HG03139 (cell line): ENCODE measurements around the gene SCYGR4.

Source experiments
- ATAC-seq: cut with Tn5 transposase; IDR thresholded peaks from one replicate; pipeline ENCODE4 v1.9.1; 2021; ENCODE audit not compliant: unreplicated experiment

SCYGR4 gene

DNA sequence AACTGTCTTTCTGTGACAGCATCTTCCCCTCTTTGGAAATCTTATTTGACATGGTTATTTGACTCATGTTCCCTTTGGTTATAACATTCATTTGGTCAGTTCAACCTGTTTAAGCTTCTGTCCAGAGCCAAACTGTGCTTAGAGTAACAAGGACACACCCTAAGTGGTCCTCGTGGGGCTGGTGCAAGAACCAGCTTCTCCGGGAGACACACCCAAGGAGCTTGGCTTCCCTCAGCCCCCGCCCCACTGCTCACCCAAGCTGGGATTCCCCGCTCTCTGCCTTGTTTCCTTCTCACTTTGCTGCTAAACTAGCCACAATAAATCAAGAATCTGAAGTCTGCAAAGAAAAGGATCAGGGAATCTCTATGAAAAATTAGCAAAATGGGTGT, 4.0 kb upstream of the SCYGR4 start:
- no peak for ATAC-seq

DNA sequence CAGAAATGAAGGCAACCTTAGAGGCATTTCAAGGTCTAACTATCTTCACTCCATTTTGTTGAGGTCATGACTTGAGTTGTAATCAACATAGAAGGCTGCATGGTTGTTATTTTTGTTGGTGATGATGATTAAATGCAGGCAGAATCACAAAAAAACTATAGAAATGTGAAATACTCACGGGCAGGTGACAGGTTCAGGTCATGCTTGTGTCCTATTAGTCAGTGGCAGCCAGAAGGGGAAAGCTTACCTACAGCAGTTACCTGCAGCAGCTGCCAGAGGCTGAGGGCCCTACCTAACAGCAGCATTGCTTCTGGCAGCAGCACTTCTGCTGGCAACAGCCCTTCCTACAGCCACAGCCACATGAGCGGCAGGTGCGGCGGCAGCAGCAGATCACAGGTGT, 3.1 kb upstream of the SCYGR4 start:
- no peak for ATAC-seq

DNA sequence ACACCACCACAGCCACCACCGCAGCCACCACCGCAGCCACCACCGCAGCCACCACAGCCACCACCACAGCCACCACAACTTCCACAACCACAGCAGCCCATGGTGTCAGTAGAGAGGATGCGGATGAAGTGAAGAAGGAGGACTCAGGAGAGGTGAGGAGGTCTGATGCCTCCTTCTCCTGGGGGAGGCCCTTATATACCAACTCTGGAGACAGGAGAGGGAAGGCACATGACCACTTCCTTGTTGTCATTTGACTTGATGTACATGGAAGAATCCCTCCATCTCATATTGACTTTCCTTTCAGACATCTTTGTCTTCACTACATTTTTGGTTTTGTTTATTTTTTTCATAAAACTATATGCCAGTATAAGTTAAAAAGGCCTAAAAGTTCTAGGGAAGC, 2.6 kb upstream of the SCYGR4 start, which contains the start of gene SCYGR3:
TSS of gene SCYGR3 (minus strand) at position 101 of the 400 bp plus-strand sequence. CDS start at position 101, 0 bp downstream.
- ATAC-seq = no peak

DNA sequence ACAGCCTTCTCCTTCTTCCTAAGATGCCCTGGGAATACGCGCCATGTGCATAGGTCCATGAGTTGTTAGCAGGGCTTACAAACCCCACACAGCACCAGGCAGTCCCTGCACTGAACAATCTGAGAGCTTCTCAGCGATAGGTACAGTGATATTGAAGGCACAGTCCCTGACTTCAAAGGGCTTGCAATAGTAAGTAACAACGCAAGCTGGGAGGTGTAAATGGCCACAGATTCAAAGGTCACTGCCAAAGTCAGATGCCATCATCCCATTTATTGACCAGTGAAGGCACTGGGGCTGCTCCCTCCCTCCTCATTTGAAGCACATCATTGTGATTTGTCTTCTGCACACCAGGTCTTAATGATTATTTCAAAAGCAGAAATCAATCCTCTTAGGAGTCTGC, 2.1 kb upstream of the SCYGR4 start:
- ATAC-seq = no peak

DNA sequence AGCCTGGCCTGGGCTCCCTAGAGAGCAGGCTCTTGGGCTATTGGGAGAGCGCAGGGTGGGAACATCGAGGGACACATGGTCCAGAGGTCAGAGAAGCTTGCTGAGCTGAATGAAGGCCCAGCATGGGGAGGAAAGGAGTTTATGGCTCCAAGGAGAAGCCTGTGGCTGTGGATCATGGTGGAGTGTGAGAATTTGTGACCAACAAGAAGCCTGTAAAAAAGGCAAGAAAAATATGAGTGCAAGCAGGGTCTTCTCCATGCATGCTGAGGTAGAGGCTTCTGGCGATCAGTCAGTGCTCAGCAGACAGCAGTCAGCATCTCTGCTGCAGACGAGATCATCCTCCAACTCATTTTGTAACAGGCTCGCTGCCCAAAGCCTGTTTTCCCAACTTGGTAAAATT, 1.4 kb upstream of the SCYGR4 start:
- no peak for ATAC-seq

DNA sequence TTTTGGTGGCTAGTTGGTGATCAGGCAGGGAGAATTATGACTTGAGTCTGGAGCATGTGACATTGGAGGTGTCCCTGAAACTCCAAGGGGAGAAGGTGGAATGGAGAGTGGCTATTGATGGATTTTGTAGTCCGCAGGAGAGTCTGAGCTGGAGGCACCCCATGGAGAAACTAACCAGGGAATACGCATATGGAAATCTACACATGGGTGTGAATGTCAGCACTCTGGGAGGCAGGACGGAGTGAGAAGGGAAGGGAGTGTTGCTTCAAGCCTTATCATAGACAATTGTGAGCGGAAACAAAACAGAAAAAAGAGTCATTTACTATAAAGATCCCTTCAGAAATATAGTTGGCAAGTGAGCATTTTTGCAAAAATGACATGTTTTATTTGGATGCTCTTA, 667 bp upstream of the SCYGR4 start:
- ATAC-seq = no peak

DNA sequence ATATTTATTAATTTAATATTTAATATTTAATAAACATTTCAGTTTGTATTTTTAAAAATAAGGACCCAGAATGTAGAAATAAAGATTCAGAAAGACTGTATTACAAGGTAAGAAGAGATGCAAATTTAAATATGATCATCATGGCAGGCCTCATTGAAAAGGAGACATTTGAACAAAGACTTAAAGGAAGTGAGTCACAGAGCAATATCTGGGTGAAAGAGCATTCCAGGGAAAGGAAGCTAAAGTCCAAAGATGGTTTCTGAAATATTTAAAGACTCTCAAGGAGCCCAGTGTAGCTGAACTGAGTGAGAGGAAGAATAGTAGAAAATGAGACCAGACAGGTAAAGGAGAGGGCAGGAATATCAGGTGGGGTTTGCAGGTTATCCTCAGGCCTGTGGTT, 5.9 kb downstream of the SCYGR4 start:
- ATAC-seq = no peak

DNA sequence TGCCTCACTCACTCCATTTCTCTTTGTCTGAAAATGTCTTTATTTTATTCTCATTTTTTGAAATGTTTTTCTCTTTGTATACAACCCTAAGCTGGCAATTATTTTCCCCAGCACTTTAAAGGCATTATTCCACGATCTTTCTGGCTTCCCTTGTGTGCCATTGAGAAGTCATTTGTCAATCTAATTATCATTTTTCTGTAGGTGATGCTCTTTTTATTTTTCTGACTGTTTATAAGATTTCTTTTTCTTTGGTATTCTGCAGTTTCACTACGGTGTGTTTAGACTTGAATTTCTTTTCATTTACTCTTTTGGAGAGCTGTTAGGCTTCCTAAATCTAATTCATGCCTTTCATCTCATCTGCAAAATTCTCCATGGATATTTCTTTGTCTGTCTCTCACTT, 8.1 kb downstream of the SCYGR4 start:
- no peak for ATAC-seq

DNA sequence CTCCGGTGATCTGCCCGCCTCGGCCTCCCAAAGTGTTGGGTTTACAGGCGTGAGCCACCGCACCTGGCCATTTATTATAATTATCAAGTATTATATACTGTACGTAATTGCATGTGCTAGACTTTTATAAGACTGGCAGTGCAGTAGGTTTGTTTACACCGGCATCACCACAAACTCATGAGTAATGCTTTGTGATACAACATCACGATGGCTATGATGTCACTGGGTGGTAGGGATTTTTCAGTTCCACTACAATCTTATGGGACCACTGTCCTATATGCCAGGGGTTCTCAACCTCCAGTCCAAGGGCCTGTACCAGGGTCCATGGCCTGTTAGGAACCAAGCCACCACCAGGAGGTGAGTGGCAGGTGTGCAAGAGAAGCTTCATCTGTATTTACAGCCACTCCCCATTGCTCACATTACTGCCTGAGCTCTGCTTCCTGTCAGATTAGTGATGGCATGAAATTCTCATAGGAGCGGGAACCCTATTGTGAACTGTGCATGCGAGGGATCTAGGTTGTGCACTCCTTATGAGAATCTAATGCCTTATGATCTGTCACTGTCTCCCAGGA, 9.4 kb downstream of the SCYGR4 start:
- ATAC-seq = no peak

DNA sequence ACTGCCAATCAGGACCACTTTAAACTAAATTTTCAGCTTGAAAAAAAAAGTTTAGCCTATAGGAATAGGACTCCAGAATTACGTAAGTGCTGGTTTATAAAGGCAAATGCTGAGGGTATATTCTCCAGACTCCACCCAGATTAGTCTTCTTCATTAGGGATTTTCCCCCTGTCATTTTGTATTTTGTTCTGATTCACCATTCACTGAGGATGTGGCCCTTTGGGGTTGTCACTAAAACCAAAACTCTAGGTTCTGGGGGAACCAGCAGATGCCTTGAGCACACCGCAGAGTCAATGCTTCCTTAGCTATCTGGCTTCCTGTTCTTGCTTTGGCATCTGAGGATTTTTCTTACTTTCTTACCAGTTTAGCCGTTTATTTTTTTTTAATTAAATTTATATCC, 10.5 kb downstream of the SCYGR4 start:
- peak; percentile 64 for ATAC-seq

DNA sequence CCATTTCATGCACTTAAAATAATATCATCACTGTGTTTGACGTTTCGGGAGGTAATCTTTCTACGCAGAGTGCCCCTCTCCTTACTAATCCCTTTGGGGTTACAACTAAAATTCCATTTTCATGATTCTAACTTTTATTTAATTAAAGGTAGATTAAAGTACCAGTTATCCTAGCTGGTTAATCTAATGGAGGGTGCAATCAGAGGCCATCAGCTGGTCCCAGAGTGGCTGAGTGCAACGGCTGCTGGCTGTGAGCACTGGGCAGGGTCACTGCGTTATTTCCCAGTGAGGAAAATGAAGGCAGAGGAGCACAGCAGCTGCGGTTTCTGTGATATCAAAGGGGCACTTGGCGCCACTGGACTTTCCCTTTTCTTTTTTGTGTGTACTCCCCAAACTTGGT, 12.1 kb downstream of the SCYGR4 start:
- ATAC-seq = no peak

DNA sequence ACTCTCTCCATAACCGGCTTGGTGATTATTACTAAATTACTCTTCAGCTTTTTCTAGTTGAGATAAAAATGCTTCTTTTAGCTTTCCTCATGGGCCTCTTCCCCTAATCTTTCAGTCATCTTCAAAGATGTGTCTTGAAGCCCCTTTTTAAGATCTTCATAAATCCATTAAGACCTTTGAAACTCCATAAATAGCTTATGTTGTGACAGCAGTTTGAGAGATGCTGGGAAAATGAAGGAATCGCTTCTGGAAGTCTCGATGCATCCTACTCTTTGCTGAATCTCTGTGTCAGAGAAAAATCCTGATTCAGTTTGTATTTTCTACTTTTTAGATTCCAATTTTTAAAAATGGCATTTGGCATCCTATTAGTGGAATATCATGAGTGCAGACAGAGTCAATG, 13.0 kb downstream of the SCYGR4 start:
- no peak for ATAC-seq

DNA sequence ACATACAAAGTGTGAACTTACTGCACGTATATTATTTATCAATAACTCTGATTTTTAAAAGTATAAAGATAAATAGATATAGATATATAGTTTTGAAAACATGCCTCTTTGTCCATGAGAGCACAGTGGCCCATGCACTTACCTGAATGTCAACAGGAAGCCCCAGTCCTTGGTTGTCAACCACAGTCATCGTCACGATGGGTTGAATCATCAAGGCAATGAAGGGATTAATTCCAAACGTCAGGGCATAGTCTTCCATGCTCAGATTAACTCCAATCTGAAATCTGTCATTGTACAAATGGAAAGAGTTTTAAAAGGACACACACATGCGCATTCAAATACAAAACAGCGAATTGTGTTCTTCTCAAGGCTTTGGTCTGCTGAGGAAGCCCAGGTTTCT, 15.5 kb downstream of the SCYGR4 start:
- ATAC-seq = no peak

DNA sequence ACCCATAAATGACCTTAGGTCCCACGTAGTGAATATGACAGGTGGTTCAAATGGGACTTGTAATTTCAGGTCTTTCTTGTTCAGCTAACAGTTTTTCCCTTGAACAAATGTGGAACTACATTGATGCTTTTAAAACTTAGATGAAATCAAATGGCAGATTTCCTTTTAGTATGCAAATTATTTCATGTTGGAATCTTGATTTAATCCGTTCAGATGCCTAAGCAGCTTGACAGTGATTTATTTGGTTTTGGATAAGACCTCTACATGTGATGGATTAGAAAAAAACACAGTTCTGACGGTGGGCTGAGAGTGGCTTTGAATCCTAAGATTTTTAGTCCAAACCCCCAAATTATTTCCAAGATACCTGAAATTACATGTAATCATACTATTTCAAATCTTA, 16.9 kb downstream of the SCYGR4 start:
- ATAC-seq = no peak

DNA sequence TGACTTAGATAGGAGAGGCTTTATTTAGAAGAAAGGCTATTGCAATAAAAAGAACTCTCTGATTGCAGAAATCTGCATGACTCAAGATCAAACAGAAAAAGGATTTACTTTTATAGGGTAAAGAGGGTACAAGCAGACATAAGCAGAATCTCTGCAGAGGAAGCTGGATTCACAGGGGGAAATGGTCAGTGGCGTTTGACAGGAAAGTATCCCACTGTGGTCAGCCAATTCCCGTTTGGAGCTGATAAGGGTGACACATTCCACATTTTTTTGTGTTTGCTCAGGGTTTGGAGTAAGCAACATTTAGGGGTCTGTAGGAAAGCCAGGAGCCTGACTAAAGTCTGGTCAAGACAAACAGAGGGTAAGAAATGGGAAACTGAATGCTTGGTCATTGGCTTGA, 25.4 kb downstream of the SCYGR4 start:
- ATAC-seq = no peak

DNA sequence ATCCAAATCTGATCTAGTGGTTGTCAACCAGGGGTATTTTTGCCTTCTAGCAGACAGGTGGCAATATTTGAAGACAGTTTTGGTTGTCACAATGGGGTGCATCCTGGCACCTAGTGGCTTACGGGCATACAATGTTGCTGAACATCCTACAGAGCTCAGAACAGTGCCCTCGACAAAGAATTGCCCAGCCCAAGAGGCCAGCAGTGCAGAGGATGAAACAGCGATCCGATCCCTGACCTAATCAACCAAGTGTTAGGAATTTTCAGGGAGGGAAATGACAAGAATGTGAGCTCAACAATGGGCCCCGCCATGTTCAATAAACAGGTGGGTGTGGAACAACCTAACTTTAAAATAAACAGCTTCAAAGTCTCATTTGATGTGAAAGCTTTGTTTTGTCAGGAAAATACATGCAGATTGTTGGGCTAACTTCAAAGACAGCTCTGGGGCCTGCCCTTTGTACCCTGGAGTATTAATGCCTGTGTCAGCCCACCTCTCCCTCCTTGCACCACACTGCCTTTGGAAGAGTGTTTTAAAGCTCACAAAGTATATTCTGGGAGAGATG, 26.8 kb downstream of the SCYGR4 start:
- ATAC-seq = no peak

DNA sequence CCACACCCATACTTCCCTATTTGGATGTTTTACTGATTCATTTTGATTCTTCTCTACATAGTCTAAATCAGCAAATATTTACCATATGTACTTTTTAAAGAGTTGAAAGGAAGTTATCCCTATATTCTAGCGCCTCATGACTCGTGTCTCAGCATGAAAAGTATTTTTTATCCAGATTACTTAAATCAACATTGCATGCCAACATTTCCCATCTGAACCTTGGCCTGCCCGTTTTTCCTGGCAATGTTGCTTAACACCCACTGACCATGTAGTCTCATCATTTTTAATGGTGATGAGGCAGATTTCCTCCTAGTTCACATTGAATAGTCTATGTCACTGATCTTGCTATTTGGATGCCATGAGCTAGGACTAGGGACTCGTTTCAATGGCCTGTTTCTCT, 36.1 kb downstream of the SCYGR4 start:
- ATAC-seq = no peak

DNA sequence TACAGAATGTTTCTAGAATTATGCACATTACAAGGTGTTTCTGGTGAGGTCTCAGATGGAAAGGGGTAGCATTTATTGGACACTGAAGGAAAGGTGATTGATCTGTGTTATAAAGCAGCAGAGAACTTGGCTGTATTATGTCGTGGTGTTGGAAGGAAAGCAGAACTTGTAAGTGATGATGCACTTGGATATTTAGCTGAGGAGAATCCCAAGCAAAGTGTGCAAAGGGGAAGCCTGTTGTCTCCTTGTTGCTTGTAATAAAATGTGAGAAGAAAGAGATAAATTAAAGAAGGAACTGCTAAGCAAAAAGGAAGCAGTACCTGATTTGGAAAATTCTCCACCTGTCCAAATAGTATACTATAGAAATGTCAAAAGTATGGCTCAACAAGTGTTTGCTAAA, 37.1 kb downstream of the SCYGR4 start:
- no peak for ATAC-seq

DNA sequence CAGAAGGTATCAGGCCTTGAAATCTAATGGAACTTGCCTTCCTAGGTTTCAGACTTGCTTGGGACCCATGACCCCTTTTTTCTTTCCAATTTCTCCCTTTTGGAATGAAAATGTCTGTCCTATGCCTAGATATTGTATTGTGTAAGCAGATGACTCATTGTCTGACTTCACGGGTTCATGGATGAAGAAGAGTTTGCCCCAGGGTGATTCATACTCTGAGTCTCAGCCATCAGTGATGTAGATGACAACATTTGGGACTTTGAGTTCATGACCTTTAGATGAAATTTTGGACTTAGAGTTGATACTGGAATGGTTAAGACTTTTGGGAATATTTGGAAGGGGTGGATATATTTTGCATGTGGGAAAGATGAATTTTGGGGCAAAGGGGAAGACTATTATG, 38.2 kb downstream of the SCYGR4 start:
- no peak for ATAC-seq

DNA sequence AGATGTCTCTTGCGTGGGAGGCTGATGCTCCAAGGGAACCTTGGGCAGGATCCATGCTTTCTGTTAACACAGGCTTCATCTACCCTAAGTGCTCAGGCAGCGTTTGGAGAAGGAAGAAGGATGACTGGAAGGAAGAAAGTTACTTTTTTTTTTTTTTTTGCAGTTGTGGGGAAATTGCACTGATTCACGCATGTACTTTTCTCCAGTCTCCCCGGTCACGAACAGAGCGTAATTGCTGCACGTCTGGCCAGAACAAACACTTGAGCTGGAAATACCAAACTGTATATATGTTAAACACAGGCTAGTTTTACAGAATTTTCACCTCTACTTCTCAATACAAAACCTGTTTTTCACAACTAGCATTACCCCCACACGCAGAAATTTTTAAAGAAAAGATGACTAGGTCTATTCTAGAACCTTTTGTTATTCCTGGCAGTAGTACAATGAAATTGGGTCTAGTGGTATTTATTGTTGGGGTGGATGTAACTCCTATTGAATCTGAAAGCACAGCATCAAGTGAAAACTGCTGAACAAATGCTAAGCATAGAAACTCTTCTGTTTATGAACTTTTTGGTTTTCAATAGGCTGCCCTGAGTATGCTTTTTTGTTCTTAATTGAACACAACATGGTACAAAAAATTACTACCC, 40.0 kb downstream of the SCYGR4 start:
- no peak for ATAC-seq

DNA sequence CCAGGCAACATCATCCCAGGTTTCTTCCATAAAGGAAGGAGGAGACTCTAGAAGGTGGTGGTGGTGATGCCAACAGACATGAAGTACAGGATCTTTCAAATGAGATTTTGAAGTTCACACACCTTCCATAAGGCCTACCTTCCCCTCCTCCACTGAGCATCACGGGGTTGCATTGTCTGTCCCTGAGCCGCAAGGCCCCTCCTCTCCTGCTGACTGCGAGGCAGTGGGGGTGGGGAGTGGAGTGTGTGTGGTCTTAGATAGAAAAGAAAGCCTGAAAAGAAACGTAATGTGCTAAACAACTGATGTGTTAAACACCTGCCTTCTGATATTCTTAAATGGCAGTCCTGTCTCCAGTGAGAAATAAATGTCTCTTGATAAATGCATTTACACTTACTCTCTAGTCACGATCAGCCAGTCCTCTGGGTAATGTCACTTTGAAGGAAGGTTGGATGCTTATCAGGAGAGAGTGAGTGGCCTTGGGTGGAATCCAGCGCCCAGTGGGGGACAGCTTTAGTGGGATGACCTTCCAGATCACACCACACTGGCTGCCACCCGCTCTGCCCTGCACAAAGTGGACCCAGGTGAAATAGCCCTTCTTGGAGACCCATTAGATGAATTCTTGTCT, 43.8 kb downstream of the SCYGR4 start:
- ATAC-seq = no peak

DNA sequence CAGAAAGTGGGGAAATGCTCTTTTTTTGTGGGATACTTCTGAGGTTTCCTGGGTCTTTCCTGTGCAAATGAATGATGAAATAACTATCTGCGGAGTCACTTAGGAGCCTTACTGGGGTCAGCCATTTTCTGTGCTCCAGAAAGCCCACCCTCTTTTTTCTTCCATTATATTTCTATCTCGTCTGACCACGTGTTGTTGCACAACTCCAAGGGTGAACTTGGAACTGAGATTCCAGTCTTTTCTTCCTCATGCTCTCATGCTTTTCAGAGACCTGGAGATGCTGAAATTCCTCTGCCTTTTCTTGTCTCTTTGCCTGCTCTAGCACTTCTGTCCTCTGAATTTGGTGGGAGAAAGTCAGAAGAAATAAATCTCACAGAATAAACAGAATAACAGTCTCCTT, 44.5 kb downstream of the SCYGR4 start:
- ATAC-seq = no peak
